IPS DF 19.7 (cell line): ENCODE data around the gene FBXW7.

Experiments used
- DNase-seq: peaks from one replicate; pipeline ENCODE4 v3.0.0-alpha.2; 2013; ENCODE audit warnings: low read depth, low spot score

The FBXW7 gene, protein sequence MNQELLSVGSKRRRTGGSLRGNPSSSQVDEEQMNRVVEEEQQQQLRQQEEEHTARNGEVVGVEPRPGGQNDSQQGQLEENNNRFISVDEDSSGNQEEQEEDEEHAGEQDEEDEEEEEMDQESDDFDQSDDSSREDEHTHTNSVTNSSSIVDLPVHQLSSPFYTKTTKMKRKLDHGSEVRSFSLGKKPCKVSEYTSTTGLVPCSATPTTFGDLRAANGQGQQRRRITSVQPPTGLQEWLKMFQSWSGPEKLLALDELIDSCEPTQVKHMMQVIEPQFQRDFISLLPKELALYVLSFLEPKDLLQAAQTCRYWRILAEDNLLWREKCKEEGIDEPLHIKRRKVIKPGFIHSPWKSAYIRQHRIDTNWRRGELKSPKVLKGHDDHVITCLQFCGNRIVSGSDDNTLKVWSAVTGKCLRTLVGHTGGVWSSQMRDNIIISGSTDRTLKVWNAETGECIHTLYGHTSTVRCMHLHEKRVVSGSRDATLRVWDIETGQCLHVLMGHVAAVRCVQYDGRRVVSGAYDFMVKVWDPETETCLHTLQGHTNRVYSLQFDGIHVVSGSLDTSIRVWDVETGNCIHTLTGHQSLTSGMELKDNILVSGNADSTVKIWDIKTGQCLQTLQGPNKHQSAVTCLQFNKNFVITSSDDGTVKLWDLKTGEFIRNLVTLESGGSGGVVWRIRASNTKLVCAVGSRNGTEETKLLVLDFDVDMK

DNA sequence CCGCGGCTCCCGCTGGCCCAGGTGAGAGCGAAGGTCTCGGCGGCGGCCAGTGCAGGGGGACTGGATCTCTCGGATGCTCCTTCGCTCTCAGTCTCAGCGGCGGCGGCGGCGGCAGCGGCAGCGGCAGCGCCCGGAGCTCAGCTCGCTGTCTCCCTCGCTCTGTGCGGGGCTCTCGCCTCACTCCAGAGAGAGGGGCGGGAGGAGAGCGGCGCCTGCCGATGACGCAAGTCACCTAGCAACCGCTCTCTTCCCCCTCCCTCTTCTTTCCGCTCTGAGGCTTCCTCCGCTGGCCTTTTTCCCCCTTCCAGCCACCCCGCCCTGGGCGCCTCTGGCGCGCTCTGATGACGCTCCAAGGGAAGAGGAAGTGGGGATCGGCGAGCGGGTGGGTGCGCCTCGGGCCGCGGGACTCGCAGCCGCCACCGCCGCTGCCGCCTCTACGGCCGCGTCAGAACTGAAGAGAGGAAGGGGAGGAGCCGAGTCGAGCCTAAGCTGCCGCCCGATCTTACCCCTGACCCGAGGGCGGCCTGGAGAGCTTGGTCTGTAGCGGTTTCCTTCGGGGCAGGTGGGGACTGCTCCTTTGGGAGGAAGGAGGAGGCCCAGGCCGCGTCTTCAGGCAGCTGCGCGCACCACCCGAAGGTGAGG lies at the start of gene FBXW7:
Gene FBXW7, minus strand, starts transcription at position 190 of the 642 bp plus-strand sequence. CDS start 124,289 bp downstream, outside the sequence.
- DNase-seq: peak; percentile 95

GRCh38 chr4:152585023-152585441 lies 49.1 kb upstream of the FBXW7 start:
- DNase-seq: no peak

- no peak for DNase-seq
Measured at GRCh38 chr4:152581536-152582160, 45.8 kb upstream of the FBXW7 start.

DNA sequence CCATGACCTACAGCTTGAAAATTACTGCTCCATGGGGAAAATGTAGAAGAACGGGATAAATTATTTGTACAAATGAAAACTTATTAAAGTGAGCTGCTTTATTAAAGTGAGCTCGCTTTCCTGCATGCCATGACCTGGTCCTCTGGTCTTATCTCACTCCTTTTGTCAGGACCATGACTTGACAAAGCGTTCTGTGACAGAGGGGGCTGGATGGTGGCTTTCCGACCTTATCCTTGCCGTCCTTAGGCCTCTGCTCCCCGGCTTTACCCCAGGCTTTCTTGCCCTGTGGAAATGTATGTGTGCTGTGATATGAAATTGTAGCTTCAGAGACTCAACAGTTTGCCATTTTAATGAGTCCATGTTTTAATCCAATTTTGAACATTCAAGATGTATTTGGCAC lies 44.0 kb upstream of the FBXW7 start:
- DNase-seq: no peak

- no peak for DNase-seq
Measured at GRCh38 chr4:152579107-152579764, 43.3 kb upstream of the FBXW7 start.

DNA sequence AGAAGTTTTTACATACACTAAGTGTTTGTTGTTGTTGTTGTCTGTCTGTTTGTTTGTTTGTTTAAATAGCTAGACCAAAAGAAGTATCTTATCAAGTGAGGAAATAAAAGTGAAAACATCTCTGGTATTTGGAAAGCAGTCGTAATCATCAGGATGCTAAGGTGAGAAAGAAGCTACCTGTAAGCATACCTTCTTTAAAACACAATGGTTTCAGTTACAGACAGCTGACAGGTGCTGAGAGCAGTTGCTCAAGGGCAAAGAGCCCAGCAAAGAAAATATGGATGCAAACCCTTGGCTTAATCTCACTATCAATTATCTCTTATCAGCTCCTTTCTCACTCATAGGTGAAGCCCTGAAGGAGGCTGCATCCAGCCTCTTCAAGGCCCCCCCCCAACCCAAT lies 42.8 kb upstream of the FBXW7 start:
- no peak for DNase-seq

GRCh38 chr4:152577708-152578396 lies 42.0 kb upstream of the FBXW7 start:
- no peak for DNase-seq

DNA sequence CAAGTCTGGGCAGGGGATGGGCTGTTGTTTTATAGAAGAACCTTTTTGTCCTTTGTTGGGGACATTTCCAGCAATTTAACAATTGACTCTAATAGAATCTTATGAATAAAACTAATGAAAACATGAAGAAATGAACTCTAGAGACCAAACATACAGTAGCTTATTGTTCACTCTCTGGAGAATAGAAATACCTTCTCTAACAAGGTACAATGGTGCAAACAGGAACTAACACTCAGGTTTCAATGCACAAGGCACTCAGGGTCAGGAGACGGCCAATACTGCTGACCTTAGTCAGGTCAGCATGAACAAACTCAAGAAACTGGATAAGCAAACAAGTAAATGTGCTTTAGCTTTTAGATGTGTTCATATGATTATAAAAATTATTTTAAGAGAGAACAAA lies 39.6 kb upstream of the FBXW7 start:
- no peak for DNase-seq

GRCh38 chr4:152573861-152574260 lies 38.0 kb upstream of the FBXW7 start:
- no peak for DNase-seq

DNA sequence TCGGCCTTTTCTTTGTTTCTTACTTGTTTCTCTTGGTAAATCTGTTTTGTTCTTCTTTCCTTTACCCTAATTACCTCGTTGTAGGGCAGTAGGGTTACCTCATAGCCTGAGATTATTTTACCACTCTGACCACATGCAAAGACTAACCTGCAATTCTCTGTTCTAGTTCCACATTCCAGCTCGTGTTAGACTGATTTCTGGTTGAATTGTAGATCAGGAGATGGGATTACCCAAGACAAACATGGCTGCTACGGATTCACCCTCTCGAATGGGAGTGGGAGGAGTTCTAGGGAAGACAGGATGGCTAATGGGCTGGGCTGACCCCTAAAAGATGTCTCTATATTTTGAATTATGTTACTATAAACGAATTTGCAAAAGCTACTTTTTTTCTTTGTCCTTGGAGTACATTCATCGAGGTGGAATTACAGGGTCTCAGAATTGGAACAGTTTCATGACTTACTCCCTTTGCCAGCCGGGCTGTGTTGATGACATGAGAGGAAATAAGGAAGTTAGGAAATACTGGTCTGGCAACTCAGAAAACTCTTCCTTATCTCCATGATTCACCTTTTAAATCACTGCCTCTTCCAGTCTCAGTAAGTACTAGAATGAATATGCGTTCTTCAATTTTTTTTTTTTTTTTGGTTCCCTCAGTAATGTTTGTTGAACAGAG lies 36.7 kb upstream of the FBXW7 start:
- DNase-seq: no peak

DNA sequence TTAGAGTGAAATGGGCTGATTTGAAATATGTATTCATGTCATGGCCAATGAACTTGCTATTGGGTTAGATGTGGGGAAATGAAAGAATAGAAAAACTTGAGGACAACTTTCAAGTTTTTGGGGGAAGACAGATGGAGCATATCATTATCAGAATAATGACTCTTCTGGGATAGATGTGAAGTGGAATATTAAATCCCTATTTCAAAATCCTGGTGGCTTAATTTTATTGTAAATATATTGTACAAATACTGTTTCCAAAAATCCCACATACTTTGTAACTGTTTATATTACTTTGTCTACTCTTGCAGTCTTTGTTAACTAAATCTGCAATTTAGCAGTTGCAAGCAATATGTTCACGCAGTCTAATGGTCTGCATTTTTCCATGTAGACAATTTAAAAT lies 35.9 kb upstream of the FBXW7 start:
- DNase-seq: no peak

DNA sequence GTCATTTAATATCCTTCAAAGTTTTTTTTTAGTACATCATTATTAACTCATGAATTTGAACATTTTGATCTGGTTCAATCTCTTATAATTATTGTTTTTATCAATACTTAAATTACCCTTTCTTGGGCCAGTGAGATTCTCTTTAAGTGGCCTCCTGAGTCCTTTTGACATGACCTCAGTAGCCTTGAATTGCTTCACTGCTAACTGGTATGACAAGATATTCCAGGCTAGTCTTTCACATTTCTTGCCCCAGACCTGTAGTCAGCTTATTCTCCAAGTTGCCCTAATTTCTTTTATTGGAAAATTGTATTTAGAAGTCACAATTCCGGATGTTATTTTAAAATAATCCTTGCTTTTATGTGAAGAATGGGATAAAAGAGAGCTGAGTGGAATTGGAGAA lies 35.4 kb upstream of the FBXW7 start:
- DNase-seq: no peak

- DNase-seq: no peak
Measured at GRCh38 chr4:152565333-152565732, 29.4 kb upstream of the FBXW7 start.

DNA sequence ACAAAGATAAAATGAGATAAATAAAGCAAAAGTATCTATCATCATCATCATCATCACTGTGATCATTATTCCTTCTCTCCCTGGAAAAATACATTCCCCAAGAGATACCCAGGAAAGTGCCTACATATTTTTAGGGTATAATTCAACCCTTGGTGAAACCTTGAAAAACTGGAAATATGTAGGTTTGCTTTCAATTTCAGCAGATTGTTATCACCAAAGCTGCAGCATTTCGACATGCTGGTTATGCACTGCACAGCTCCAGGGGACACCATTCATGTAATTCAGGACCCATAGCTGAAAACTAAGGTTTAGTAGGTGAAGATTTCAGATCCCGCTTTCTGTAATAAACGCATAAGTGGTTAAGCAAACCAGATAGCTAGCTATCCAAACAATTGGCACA lies 28.4 kb upstream of the FBXW7 start:
- no peak for DNase-seq

- no peak for DNase-seq
Measured at GRCh38 chr4:152563209-152563608, 27.3 kb upstream of the FBXW7 start.

GRCh38 chr4:152559641-152560040 lies 23.7 kb upstream of the FBXW7 start:
- DNase-seq: no peak

- DNase-seq: no peak
Measured at GRCh38 chr4:152558396-152558795, 22.5 kb upstream of the FBXW7 start.

GRCh38 chr4:152556834-152557233 lies 20.9 kb upstream of the FBXW7 start:
- no peak for DNase-seq

DNA sequence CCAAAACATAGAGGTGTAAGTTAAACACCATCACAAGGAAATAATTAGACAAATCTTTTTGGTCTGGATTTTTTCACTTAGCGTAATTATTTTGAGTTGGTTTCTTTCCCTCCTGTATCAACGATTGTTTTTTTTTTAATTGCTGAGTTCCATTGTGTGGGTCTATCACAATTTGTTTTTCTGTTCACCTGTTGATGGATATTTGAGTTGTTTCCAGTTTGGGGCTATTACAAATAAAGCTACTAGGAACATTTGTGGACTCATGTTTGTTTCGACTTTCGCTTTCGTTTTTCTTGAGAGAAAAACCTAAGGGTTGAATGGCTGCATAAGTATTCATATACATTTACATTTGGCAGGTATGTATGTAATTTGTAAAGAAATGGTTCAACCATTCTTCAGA lies 20.4 kb upstream of the FBXW7 start:
- no peak for DNase-seq

DNA sequence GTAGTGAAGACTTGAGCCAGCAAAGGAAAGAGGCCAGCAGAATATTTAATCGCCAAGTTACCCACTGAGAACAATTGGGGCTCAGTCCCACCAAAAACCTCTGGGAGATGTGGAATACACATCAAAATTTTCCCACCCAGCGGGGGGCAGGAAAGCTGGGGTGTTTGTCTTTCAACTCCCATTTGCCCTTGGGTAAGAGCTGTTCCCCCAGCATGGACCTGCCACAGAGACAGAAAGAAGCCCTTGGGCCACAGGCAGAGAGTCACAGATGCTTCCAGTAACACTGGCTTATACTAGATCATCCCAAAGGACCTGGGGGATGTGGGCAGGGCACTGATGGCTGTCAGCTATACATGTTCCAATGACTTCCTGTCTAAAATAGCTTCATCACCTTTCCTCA lies 18.9 kb upstream of the FBXW7 start:
- DNase-seq: no peak
